KOPT-K1 (cell line): Measurements from ENCODE around the gene LCN12.

Experiments
- H3K27ac ChIP-seq: fragments of 200-600 bp; sonication (generic); 2 replicates; pipeline ENCODE4 v1.5.1; 2016; ENCODE audit warnings: antibody characterized with exemption, mild to moderate bottlenecking, low read depth, low read length; ENCODE audit not compliant: poor library complexity, severe bottlenecking
- H3K36me3 ChIP-seq: fragments of 200-600 bp; sonication (generic); 2 replicates; pipeline ENCODE4 v1.5.1; 2017; ENCODE audit warnings: antibody characterized with exemption, mild to moderate bottlenecking, low read length, moderate library complexity; ENCODE audit not compliant: insufficient read depth
- H3K9me3 ChIP-seq: fragments of 200-600 bp; sonication (generic); 2 replicates; pipeline ENCODE4 v1.5.1; 2017; ENCODE audit warnings: antibody characterized with exemption, low read length, mild to moderate bottlenecking; ENCODE audit not compliant: insufficient read depth, poor library complexity, severe bottlenecking

Gene LCN12

GRCh38 chr9:136951541-136952320, at the start of gene LCN12:
Gene LCN12 (plus strand): TSS chr9:136952273. CDS start chr9:136952328, 55 bp downstream.
- Histone ChIP-seq H3K36me3 (no peaks in the 10 kb centered on the region), H3K27ac (no peak within 1 kb of the TSS), H3K9me3 (no peaks in the 10 kb centered on the region)

GRCh38 chr9:136903041-136903554, 49.0 kb upstream of the LCN12 start:
- no peak overlapping the region for H3K27ac ChIP-seq
- H3K9me3 ChIP-seq = no peaks in the 10 kb centered on the region
- H3K36me3 ChIP-seq = peaks cover 95% of the 10 kb centered on the region

- Histone ChIP-seq H3K9me3 (no peaks in the 10 kb centered on the region), H3K27ac (no peak overlapping the region), H3K36me3 (peaks cover 90% of the 10 kb centered on the region)
Observed at GRCh38 chr9:136906266-136906665, 45.8 kb upstream of the LCN12 start.

GRCh38 chr9:136907011-136907914, 44.8 kb upstream of the LCN12 start:
- Histone ChIP-seq H3K9me3 (no peaks in the 10 kb centered on the region), H3K36me3 (peaks cover 89% of the 10 kb centered on the region), H3K27ac (no peak overlapping the region)

GRCh38 chr9:136910197-136910900, 41.7 kb upstream of the LCN12 start:
- Histone ChIP-seq H3K36me3 (peaks cover 90% of the 10 kb centered on the region), H3K9me3 (no peaks in the 10 kb centered on the region), H3K27ac (no peak overlapping the region)

- Histone ChIP-seq H3K36me3 (peaks cover 90% of the 10 kb centered on the region), H3K27ac (no peak overlapping the region), H3K9me3 (no peaks in the 10 kb centered on the region)
Observed at GRCh38 chr9:136910901-136911245, 41.2 kb upstream of the LCN12 start.

- Histone ChIP-seq H3K36me3 (peaks cover 86% of the 10 kb centered on the region), H3K9me3 (no peaks in the 10 kb centered on the region)
Observed at GRCh38 chr9:136913701-136914438, 38.2 kb upstream of the LCN12 start.

GRCh38 chr9:136915632-136916329, 36.3 kb upstream of the LCN12 start:
- Histone ChIP-seq H3K27ac (no peak overlapping the region), H3K9me3 (no peaks in the 10 kb centered on the region), H3K36me3 (peaks cover 83% of the 10 kb centered on the region)

More at GRCh38 chr9:136913701-136914438, 38.2 kb upstream of the LCN12 start:
- no peak overlapping the region for H3K27ac ChIP-seq

GRCh38 chr9:136916330-136917184, 35.5 kb upstream of the LCN12 start:
- no peaks in the 10 kb centered on the region for H3K9me3 ChIP-seq
- H3K27ac ChIP-seq = no peak overlapping the region
- peaks cover 83% of the 10 kb centered on the region for H3K36me3 ChIP-seq

- Histone ChIP-seq H3K9me3 (no peaks in the 10 kb centered on the region), H3K36me3 (peaks cover 84% of the 10 kb centered on the region), H3K27ac (no peak overlapping the region)
Observed at GRCh38 chr9:136917902-136918301, 34.2 kb upstream of the LCN12 start.

- Histone ChIP-seq H3K36me3 (peaks cover 81% of the 10 kb centered on the region), H3K27ac (no peak overlapping the region), H3K9me3 (no peaks in the 10 kb centered on the region)
Observed at GRCh38 chr9:136920069-136920468, 32.0 kb upstream of the LCN12 start.

GRCh38 chr9:136920734-136921231, 31.3 kb upstream of the LCN12 start:
- Histone ChIP-seq H3K27ac (no peak overlapping the region), H3K36me3 (peaks cover 81% of the 10 kb centered on the region), H3K9me3 (no peaks in the 10 kb centered on the region)

GRCh38 chr9:136921307-136921706, 30.8 kb upstream of the LCN12 start:
- Histone ChIP-seq H3K9me3 (no peaks in the 10 kb centered on the region), H3K36me3 (peaks cover 81% of the 10 kb centered on the region), H3K27ac (no peak overlapping the region)
